Suprapubic skin (tissue), 3 donors: ENCODE measurements around the gene GRIN2D.

Experiments
- CTCF ChIP-seq, 2 donors: fragments of 200-600 bp in 1 of 2; fragments of 450-650 bp in 1 of 2; sonication (generic) in 1 of 2; IDR thresholded peaks; one replicate each; pipeline ENCODE4 v1.5.1; 2016 to 2019; ENCODE audit warnings: antibody characterized with exemption in 2 of 2, mild to moderate bottlenecking in 1 of 2, moderate library complexity in 1 of 2
- POLR2AphosphoS5 ChIP-seq, 3 donors: sonication (generic); formaldehyde crosslinking; IDR thresholded peaks; one replicate each; pipeline ENCODE4 v1.6.1; 2017; ENCODE audit warnings: antibody characterized with exemption in 3 of 3

GRCh38 chr19:48396016-48396823, 2.8 kb downstream of the GRIN2D start:
- TF ChIP-seq CTCF (IDR thresholded peaks at IDR 0.05) (no peak), POLR2AphosphoS5 (IDR thresholded peaks at IDR 0.05) (no peak)
